Measurements from ENCODE around the gene SMIM17.

The SMIM17 gene

GRCh38 chr19:56678205-56678604 is 35.2 kb downstream of the SMIM17 start:
- Histone ChIP-seq H3K4me3 (ENCODE audit: low read depth in 1 of 2, low read length in 1 of 2) (no peak overlapping the region), H3K36me3 (no peaks in the 10 kb centered on the region), H3K4me1 (ENCODE audit: control insufficient read depth in 1 of 2, insufficient read depth in 1 of 2, low read depth in 1 of 2, low read length in 1 of 2) (no peaks in the 10 kb centered on the region), H3K9me3 (no peaks in the 10 kb centered on the region), H3K27me3 (no peaks in the 10 kb centered on the region), H3K27ac (no peak overlapping the region)
- no peak for TF ChIP-seq CTCF (IDR thresholded peaks at IDR 0.05)

GRCh38 chr19:56681702-56682101 is 38.7 kb downstream of the SMIM17 start:
- Histone ChIP-seq H3K27ac (no peak overlapping the region), H3K36me3 (no peaks in the 10 kb centered on the region), H3K4me1 (ENCODE audit: control insufficient read depth in 1 of 2, insufficient read depth in 1 of 2, low read depth in 1 of 2, low read length in 1 of 2) (no peaks in the 10 kb centered on the region), H3K4me3 (ENCODE audit: low read depth in 1 of 2, low read length in 1 of 2) (no peak overlapping the region), H3K27me3 (no peaks in the 10 kb centered on the region), H3K9me3 (no peaks in the 10 kb centered on the region)
- TF ChIP-seq CTCF (IDR thresholded peaks at IDR 0.05): no peak

- TF ChIP-seq CTCF (IDR thresholded peaks at IDR 0.05): no peak
- Histone ChIP-seq H3K27ac (no peak overlapping the region), H3K4me1 (ENCODE audit: control insufficient read depth in 1 of 2, insufficient read depth in 1 of 2, low read depth in 1 of 2, low read length in 1 of 2) (no peaks in the 10 kb centered on the region), H3K36me3 (no peaks in the 10 kb centered on the region), H3K27me3 (no peaks in the 10 kb centered on the region), H3K4me3 (ENCODE audit: low read depth in 1 of 2, low read length in 1 of 2) (no peak overlapping the region), H3K9me3 (no peaks in the 10 kb centered on the region)
Measured at GRCh38 chr19:56683116-56683515, 40.2 kb downstream of the SMIM17 start.

- Histone ChIP-seq H3K4me3 (ENCODE audit: low read depth in 1 of 2, low read length in 1 of 2) (no peak overlapping the region), H3K27me3 (no peaks in the 10 kb centered on the region), H3K36me3 (no peaks in the 10 kb centered on the region), H3K27ac (no peak overlapping the region), H3K9me3 (no peaks in the 10 kb centered on the region), H3K4me1 (ENCODE audit: control insufficient read depth in 1 of 2, insufficient read depth in 1 of 2, low read depth in 1 of 2, low read length in 1 of 2) (no peaks in the 10 kb centered on the region)
- no peak for TF ChIP-seq CTCF (IDR thresholded peaks at IDR 0.05)
Measured at GRCh38 chr19:56687031-56687430, 44.1 kb downstream of the SMIM17 start.

GRCh38 chr19:56689198-56689597 is 46.2 kb downstream of the SMIM17 start:
- Histone ChIP-seq H3K4me3 (ENCODE audit: low read depth in 1 of 2, low read length in 1 of 2) (no peak overlapping the region), H3K27ac (no peak overlapping the region), H3K36me3 (no peaks in the 10 kb centered on the region), H3K4me1 (ENCODE audit: control insufficient read depth in 1 of 2, insufficient read depth in 1 of 2, low read depth in 1 of 2, low read length in 1 of 2) (no peaks in the 10 kb centered on the region), H3K27me3 (no peaks in the 10 kb centered on the region), H3K9me3 (no peaks in the 10 kb centered on the region)
- TF ChIP-seq CTCF (IDR thresholded peaks at IDR 0.05): no peak

GRCh38 chr19:56690670-56691069 is 47.7 kb downstream of the SMIM17 start:
- no peak for TF ChIP-seq CTCF (IDR thresholded peaks at IDR 0.05)
- H3K9me3 ChIP-seq: no peaks in the 10 kb centered on the region
- no peak overlapping the region for H3K27ac ChIP-seq
- no peak overlapping the region for H3K4me3 ChIP-seq (ENCODE audit: low read depth in 1 of 2, low read length in 1 of 2)
- no peaks in the 10 kb centered on the region for H3K27me3 ChIP-seq
- H3K36me3 ChIP-seq: no peaks in the 10 kb centered on the region
- no peaks in the 10 kb centered on the region for H3K4me1 ChIP-seq (ENCODE audit: control insufficient read depth in 1 of 2, insufficient read depth in 1 of 2, low read depth in 1 of 2, low read length in 1 of 2)

All from neutrophil (primary cell).